Measurements from ENCODE around the gene FHOD3. TPM values are rescaled to one million over a fixed set of nuclear protein-coding genes. Genes with fewer than 3 reads are reported as not detected.

Gene FHOD3
- total RNA-seq, 2 experiments from 2014 or later = not detected

- Mint-ChIP-seq H3K4me1 (ENCODE audit: low read depth) (no peaks in the 10 kb centered on the region), H3K4me3 (no peak overlapping the region), H3K36me3 (ENCODE audit: low read depth) (no peaks in the 10 kb centered on the region), H3K9me3 (no peaks in the 10 kb centered on the region), H3K27me3 (peaks cover 2% of the 10 kb centered on the region), H3K27ac (no peak overlapping the region)
- TF ChIP-seq, protein P1, sequence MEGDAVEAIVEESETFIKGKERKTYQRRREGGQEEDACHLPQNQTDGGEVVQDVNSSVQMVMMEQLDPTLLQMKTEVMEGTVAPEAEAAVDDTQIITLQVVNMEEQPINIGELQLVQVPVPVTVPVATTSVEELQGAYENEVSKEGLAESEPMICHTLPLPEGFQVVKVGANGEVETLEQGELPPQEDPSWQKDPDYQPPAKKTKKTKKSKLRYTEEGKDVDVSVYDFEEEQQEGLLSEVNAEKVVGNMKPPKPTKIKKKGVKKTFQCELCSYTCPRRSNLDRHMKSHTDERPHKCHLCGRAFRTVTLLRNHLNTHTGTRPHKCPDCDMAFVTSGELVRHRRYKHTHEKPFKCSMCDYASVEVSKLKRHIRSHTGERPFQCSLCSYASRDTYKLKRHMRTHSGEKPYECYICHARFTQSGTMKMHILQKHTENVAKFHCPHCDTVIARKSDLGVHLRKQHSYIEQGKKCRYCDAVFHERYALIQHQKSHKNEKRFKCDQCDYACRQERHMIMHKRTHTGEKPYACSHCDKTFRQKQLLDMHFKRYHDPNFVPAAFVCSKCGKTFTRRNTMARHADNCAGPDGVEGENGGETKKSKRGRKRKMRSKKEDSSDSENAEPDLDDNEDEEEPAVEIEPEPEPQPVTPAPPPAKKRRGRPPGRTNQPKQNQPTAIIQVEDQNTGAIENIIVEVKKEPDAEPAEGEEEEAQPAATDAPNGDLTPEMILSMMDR (IDR thresholded peaks at IDR 0.05) = no peak
- CTCF ChIA-PET = no interaction called here
- intact Hi-C loops (cut with micrococcal nuclease) = no loop called here
- POLR2A ChIA-PET = no interaction called here
- ATAC-seq (no peak), DNase-seq (no peak)
These were observed 42.7 kb downstream of the FHOD3 start for GRCh38 chr18:36340246-36340645.

GRCh38 chr18:36341944-36342343, 44.4 kb downstream of the FHOD3 start:
- TF ChIP-seq, protein P1 (IDR thresholded peaks at IDR 0.05) = no peak
- Mint-ChIP-seq H3K4me1 (ENCODE audit: low read depth) (no peaks in the 10 kb centered on the region), H3K27ac (no peak overlapping the region), H3K4me3 (no peak overlapping the region), H3K9me3 (no peaks in the 10 kb centered on the region), H3K36me3 (ENCODE audit: low read depth) (no peaks in the 10 kb centered on the region), H3K27me3 (peaks cover 8% of the 10 kb centered on the region)
- intact Hi-C loops (cut with micrococcal nuclease) = no loop called here
- ChIA-PET CTCF (no interaction called here), POLR2A (no interaction called here)
- no peak for DNase-seq
- ATAC-seq = no peak

DNA sequence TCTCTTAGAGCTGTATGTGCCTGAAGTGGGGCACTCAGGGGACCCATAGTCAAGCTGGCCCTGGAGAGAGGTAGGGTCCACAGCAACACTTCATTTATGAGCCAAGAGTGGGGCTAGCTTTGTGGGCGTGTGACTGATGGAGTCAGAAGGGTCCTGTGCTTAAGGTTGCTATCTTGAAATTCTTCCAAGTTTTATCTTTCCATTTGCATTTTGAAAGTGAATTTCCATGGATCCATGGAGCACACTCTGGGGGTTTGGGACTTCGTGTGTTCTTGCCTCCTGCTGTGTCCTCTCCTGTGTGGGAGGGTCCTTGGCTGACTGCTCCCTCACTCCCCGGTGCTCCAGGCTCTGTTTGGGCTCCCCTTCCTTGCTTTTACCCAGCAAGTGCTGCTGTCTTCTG, 50.8 kb downstream of the FHOD3 start:
- Mint-ChIP-seq H3K9me3 (no peaks in the 10 kb centered on the region), H3K27ac (no peak overlapping the region), H3K27me3 (peaks cover 20% of the 10 kb centered on the region), H3K4me3 (no peak overlapping the region), H3K36me3 (ENCODE audit: low read depth) (no peaks in the 10 kb centered on the region), H3K4me1 (ENCODE audit: low read depth) (no peaks in the 10 kb centered on the region)
- DNase-seq (no peak), ATAC-seq (no peak)
- intact Hi-C loops (cut with micrococcal nuclease) = no loop called here
- CTCF ChIA-PET = no interaction called here
- POLR2A ChIA-PET = no interaction called here
- TF ChIP-seq, protein P1 (IDR thresholded peaks at IDR 0.05) = no peak

- CTCF ChIA-PET = no interaction called here
- Mint-ChIP-seq H3K4me3 (no peak overlapping the region), H3K9me3 (no peaks in the 10 kb centered on the region), H3K27ac (no peak overlapping the region), H3K27me3 (peaks cover 20% of the 10 kb centered on the region), H3K36me3 (ENCODE audit: low read depth) (no peaks in the 10 kb centered on the region), H3K4me1 (ENCODE audit: low read depth) (no peaks in the 10 kb centered on the region)
- ATAC-seq (no peak), DNase-seq (no peak)
- intact Hi-C loops (cut with micrococcal nuclease) = no loop called here
- POLR2A ChIA-PET = no interaction called here
- TF ChIP-seq, protein P1 (IDR thresholded peaks at IDR 0.05) = no peak
These were observed 51.5 kb downstream of the FHOD3 start for GRCh38 chr18:36348971-36349417.

- Mint-ChIP-seq H3K36me3 (ENCODE audit: low read depth) (no peaks in the 10 kb centered on the region), H3K4me1 (ENCODE audit: low read depth) (no peaks in the 10 kb centered on the region), H3K27me3 (peaks cover 20% of the 10 kb centered on the region), H3K27ac (no peak overlapping the region), H3K9me3 (no peaks in the 10 kb centered on the region), H3K4me3 (no peak overlapping the region)
- ChIA-PET CTCF (no interaction called here), POLR2A (no interaction called here)
- intact Hi-C loops (cut with micrococcal nuclease) = no loop called here
- TF ChIP-seq, protein P1 (IDR thresholded peaks at IDR 0.05) = no peak
- no peak for ATAC-seq
- no peak for DNase-seq
These were observed 52.0 kb downstream of the FHOD3 start for GRCh38 chr18:36349552-36349951.
